GM23338 (cell line): ENCODE data around the gene PAQR5. TPM values are rescaled to one million over a fixed set of nuclear protein-coding genes. Genes with fewer than 3 reads are reported as not detected.

Experiments
- ATAC-seq: fragments of 200-7000 bp; cut with Tn5 transposase; 3 replicates; pipeline ENCODE4 v1.9.1; 2020
- DNase-seq: peaks from one replicate; pipeline ENCODE4 v3.0.0-alpha.2; 2015; ENCODE audit warnings: low spot score
- H2AFZ ChIP-seq: fragments of 200-600 bp; sonication (generic); 2 replicates; pipeline ENCODE4 v1.8.0; 2016; ENCODE audit warnings: antibody characterized with exemption, mild to moderate bottlenecking, moderate library complexity
- H3F3A ChIP-seq: fragments of 200-600 bp; sonication (generic); replicated peaks from 2 replicates; pipeline ENCODE4 v1.8.0; 2017; ENCODE audit warnings: antibody characterized with exemption, mixed run types, low read depth
- H3K27ac ChIP-seq: fragments of 200-600 bp; sonication (generic); 2 replicates; pipeline ENCODE4 v1.6.1; 2016; ENCODE audit warnings: low read depth
- H3K27me3 ChIP-seq: fragments of 200-600 bp; sonication (generic); 2 replicates; pipeline ENCODE4 v1.8.0; 2016; ENCODE audit warnings: mild to moderate bottlenecking, mixed run types, moderate library complexity; ENCODE audit not compliant: insufficient read depth
- H3K36me3 ChIP-seq: fragments of 200-600 bp; sonication (generic); 2 replicates; pipeline ENCODE4 v1.8.0; 2016; ENCODE audit warnings: mild to moderate bottlenecking; ENCODE audit not compliant: insufficient read depth
- H3K4me1 ChIP-seq: fragments of 200-600 bp; sonication (generic); 2 replicates; pipeline ENCODE4 v1.8.0; 2016; ENCODE audit warnings: mild to moderate bottlenecking, moderate library complexity; ENCODE audit not compliant: insufficient read depth
- H3K4me2 ChIP-seq: fragments of 200-600 bp; sonication (generic); 2 replicates; pipeline ENCODE4 v1.7.1; 2017; ENCODE audit warnings: mixed run types
- H3K4me3 ChIP-seq: fragments of 200-600 bp; sonication (generic); 2 replicates; pipeline ENCODE4 v1.6.1; 2016; ENCODE audit warnings: mixed run types
- H3K79me2 ChIP-seq: fragments of 200-600 bp; sonication (generic); replicated peaks from 2 replicates; pipeline ENCODE4 v1.8.0; 2017; ENCODE audit warnings: mild to moderate bottlenecking; ENCODE audit not compliant: insufficient read depth
- H3K9me2 ChIP-seq: fragments of 200-600 bp; sonication (generic); 2 replicates; pipeline ENCODE4 v1.8.0; 2017; ENCODE audit not compliant: insufficient read depth
- H4K20me1 ChIP-seq: fragments of 200-600 bp; sonication (generic); replicated peaks from 2 replicates; pipeline ENCODE4 v1.8.0; 2017; ENCODE audit warnings: mild to moderate bottlenecking; ENCODE audit not compliant: insufficient read depth
- H3K27ac Mint-ChIP-seq: 2 replicates; pipeline ENCODE4 v1.8.0; 2020; ENCODE audit warnings: inconsistent platforms, mild to moderate bottlenecking, moderate library complexity, mixed read lengths
- H3K27me3 Mint-ChIP-seq: 3 replicates; pipeline ENCODE4 v1.8.0; 2022; ENCODE audit warnings: low read depth, mild to moderate bottlenecking, moderate library complexity, mixed read lengths, inconsistent platforms; ENCODE audit not compliant: insufficient read depth, poor library complexity
- H3K36me3 Mint-ChIP-seq: 3 replicates; pipeline ENCODE4 v1.8.0; 2021; ENCODE audit warnings: low read depth, mild to moderate bottlenecking, inconsistent platforms, moderate library complexity, mixed read lengths
- H3K4me1 Mint-ChIP-seq: 3 replicates; pipeline ENCODE4 v1.8.0; 2020; ENCODE audit warnings: mild to moderate bottlenecking, inconsistent platforms, mixed read lengths
- H3K4me3 Mint-ChIP-seq: 3 replicates; pipeline ENCODE4 v1.8.0; 2021; ENCODE audit warnings: moderate library complexity, mild to moderate bottlenecking, inconsistent platforms, mixed read lengths
- H3K9me3 Mint-ChIP-seq: 3 replicates; pipeline ENCODE4 v1.8.0; 2020; ENCODE audit warnings: moderate library complexity, mild to moderate bottlenecking, inconsistent platforms, mixed read lengths
- CREB1 ChIP-seq: fragments of 250-450 bp; sonication (Bioruptor Pico); IDR thresholded peaks from 2 replicates; pipeline ENCODE4 v1.5.0; 2020; ENCODE audit warnings: low read depth, mild to moderate bottlenecking, moderate library complexity
- EZH2phosphoT487 ChIP-seq: fragments of 200-600 bp; sonication (generic); IDR thresholded peaks from one replicate; pipeline ENCODE4 v1.8.1; 2018; ENCODE audit warnings: antibody characterized with exemption; ENCODE audit not compliant: unreplicated experiment
- JUNB ChIP-seq: IDR thresholded peaks from one replicate; pipeline ENCODE4 v1.6.1; 2016; ENCODE audit warnings: antibody characterized with exemption; ENCODE audit not compliant: unreplicated experiment
- STAT1 ChIP-seq: IDR thresholded peaks from one replicate; pipeline ENCODE4 v1.6.1; 2016; ENCODE audit warnings: antibody characterized with exemption; ENCODE audit not compliant: unreplicated experiment
- polyA plus RNA-seq: library from polyadenylated mRNA; unstranded; fragments of >200 nt; fragmentation: Nextera tagmentation; extraction: Ambion mirVana; gene quantifications from 2 replicates; pipeline ENCODE4 v1.2.1, GENCODE V29; 2016
- total RNA-seq: library from RNA; depleted of rRNA; stranded (reverse); fragments of >200 nt; shearing (Covaris generic); gene quantifications from 2 replicates; pipeline ENCODE4 v1.2.3, GENCODE V29; 2014
- TF ChIP-seq, protein P1 (sequence below): fragments of 250-450 bp; sonication (Bioruptor Pico); IDR thresholded peaks from 2 replicates; pipeline ENCODE4 v1.5.0; 2020; ENCODE audit warnings: mild to moderate bottlenecking, moderate library complexity
- TF ChIP-seq, protein P2 (sequence below): IDR thresholded peaks from one replicate; pipeline ENCODE4 v1.6.1; 2018; ENCODE audit warnings: antibody characterized with exemption; ENCODE audit not compliant: unreplicated experiment
- TF ChIP-seq, protein P3 (sequence below): IDR thresholded peaks from 2 replicates; pipeline ENCODE4 v1.6.1; 2016; ENCODE audit warnings: antibody characterized with exemption

The PAQR5 gene
- total and polyA plus RNA-seq, 2 experiments from 2014 or later = 8.7 to 14.5 TPM

DNA sequence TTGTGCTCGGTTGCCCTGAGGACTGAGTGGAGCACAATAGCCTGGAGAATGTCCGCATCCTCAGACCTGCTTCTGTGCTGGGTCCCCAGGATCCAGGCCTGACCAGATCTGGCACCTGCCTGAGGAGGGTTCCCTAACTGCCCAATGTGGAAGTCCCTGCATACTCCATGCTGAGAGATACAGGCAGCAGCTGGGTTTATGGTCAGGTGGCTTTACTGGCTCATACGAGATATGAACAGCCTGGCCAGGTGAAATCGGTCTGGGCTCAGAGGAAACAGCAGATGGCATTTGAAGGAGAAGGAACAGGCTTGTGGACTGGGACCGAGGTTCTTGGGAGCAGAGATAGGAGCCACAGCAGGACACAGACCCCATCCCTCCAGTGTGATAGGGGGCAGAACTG is 97.3 kb downstream of the PAQR5 start:
- Histone ChIP-seq H3F3A (no peaks in the 10 kb centered on the region), H3K9me2 (no peaks in the 10 kb centered on the region), H4K20me1 (no peaks in the 10 kb centered on the region), H3K4me1 (peaks cover 12% of the 10 kb centered on the region; the same call in 1 of the 2 replicates), H3K36me3 (no peaks in the 10 kb centered on the region), H3K27me3 (no peaks in the 10 kb centered on the region), H3K79me2 (no peaks in the 10 kb centered on the region), H2AFZ (no peak overlapping the region), H3K4me3 (no peak overlapping the region), H3K4me2 (no peak overlapping the region), H3K27ac (no peak overlapping the region)
- TF ChIP-seq, protein P1, sequence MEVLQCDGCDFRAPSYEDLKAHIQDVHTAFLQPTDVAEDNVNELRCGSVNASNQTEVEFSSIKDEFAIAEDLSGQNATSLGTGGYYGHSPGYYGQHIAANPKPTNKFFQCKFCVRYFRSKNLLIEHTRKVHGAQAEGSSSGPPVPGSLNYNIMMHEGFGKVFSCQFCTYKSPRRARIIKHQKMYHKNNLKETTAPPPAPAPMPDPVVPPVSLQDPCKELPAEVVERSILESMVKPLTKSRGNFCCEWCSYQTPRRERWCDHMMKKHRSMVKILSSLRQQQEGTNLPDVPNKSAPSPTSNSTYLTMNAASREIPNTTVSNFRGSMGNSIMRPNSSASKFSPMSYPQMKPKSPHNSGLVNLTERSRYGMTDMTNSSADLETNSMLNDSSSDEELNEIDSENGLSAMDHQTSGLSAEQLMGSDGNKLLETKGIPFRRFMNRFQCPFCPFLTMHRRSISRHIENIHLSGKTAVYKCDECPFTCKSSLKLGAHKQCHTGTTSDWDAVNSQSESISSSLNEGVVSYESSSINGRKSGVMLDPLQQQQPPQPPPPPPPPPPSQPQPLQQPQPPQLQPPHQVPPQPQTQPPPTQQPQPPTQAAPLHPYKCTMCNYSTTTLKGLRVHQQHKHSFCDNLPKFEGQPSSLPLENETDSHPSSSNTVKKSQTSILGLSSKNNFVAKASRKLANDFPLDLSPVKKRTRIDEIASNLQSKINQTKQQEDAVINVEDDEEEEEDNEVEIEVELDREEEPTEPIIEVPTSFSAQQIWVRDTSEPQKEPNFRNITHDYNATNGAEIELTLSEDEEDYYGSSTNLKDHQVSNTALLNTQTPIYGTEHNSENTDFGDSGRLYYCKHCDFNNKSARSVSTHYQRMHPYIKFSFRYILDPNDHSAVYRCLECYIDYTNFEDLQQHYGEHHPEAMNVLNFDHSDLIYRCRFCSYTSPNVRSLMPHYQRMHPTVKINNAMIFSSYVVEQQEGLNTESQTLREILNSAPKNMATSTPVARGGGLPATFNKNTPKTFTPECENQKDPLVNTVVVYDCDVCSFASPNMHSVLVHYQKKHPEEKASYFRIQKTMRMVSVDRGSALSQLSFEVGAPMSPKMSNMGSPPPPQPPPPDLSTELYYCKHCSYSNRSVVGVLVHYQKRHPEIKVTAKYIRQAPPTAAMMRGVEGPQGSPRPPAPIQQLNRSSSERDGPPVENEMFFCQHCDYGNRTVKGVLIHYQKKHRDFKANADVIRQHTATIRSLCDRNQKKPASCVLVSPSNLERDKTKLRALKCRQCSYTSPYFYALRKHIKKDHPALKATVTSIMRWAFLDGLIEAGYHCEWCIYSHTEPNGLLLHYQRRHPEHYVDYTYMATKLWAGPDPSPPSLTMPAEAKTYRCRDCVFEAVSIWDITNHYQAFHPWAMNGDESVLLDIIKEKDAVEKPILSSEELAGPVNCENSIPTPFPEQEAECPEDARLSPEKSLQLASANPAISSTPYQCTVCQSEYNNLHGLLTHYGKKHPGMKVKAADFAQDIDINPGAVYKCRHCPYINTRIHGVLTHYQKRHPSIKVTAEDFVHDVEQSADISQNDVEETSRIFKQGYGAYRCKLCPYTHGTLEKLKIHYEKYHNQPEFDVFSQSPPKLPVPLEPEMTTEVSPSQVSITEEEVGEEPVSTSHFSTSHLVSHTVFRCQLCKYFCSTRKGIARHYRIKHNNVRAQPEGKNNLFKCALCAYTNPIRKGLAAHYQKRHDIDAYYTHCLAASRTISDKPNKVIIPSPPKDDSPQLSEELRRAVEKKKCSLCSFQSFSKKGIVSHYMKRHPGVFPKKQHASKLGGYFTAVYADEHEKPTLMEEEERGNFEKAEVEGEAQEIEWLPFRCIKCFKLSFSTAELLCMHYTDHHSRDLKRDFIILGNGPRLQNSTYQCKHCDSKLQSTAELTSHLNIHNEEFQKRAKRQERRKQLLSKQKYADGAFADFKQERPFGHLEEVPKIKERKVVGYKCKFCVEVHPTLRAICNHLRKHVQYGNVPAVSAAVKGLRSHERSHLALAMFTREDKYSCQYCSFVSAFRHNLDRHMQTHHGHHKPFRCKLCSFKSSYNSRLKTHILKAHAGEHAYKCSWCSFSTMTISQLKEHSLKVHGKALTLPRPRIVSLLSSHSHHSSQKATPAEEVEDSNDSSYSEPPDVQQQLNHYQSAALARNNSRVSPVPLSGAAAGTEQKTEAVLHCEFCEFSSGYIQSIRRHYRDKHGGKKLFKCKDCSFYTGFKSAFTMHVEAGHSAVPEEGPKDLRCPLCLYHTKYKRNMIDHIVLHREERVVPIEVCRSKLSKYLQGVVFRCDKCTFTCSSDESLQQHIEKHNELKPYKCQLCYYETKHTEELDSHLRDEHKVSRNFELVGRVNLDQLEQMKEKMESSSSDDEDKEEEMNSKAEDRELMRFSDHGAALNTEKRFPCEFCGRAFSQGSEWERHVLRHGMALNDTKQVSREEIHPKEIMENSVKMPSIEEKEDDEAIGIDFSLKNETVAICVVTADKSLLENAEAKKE (CRISPR knock-in tag) = no peak
- TF ChIP-seq, protein P2, sequence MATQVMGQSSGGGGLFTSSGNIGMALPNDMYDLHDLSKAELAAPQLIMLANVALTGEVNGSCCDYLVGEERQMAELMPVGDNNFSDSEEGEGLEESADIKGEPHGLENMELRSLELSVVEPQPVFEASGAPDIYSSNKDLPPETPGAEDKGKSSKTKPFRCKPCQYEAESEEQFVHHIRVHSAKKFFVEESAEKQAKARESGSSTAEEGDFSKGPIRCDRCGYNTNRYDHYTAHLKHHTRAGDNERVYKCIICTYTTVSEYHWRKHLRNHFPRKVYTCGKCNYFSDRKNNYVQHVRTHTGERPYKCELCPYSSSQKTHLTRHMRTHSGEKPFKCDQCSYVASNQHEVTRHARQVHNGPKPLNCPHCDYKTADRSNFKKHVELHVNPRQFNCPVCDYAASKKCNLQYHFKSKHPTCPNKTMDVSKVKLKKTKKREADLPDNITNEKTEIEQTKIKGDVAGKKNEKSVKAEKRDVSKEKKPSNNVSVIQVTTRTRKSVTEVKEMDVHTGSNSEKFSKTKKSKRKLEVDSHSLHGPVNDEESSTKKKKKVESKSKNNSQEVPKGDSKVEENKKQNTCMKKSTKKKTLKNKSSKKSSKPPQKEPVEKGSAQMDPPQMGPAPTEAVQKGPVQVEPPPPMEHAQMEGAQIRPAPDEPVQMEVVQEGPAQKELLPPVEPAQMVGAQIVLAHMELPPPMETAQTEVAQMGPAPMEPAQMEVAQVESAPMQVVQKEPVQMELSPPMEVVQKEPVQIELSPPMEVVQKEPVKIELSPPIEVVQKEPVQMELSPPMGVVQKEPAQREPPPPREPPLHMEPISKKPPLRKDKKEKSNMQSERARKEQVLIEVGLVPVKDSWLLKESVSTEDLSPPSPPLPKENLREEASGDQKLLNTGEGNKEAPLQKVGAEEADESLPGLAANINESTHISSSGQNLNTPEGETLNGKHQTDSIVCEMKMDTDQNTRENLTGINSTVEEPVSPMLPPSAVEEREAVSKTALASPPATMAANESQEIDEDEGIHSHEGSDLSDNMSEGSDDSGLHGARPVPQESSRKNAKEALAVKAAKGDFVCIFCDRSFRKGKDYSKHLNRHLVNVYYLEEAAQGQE = no peak
- no peak for TF ChIP-seq CREB1 (CRISPR knock-in tag)
- no peak for TF ChIP-seq STAT1
- TF ChIP-seq, protein P3, sequence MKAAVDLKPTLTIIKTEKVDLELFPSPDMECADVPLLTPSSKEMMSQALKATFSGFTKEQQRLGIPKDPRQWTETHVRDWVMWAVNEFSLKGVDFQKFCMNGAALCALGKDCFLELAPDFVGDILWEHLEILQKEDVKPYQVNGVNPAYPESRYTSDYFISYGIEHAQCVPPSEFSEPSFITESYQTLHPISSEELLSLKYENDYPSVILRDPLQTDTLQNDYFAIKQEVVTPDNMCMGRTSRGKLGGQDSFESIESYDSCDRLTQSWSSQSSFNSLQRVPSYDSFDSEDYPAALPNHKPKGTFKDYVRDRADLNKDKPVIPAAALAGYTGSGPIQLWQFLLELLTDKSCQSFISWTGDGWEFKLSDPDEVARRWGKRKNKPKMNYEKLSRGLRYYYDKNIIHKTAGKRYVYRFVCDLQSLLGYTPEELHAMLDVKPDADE = no peak
- no peak for TF ChIP-seq JUNB
- TF ChIP-seq EZH2phosphoT487 = no peak
- peaks cover 4% of the 10 kb centered on the region; the same call in 2 of the 3 replicates for H3K36me3 Mint-ChIP-seq
- no peaks in the 10 kb centered on the region; the same call in 2 of the 3 replicates for H3K9me3 Mint-ChIP-seq
- no peak for DNase-seq
- H3K27me3 Mint-ChIP-seq = peaks cover 15% of the 10 kb centered on the region
- H3K27ac Mint-ChIP-seq = no peak overlapping the region
- peaks cover 26% of the 10 kb centered on the region for H3K4me1 Mint-ChIP-seq
- no peak overlapping the region for H3K4me3 Mint-ChIP-seq
- ATAC-seq = no peak
